ENCODE data around the gene ANKRD42.
"Not testable (repeated sequence)": the region's sequence is repeated elsewhere in the genome, so short reads cannot be mapped to it uniquely, and the experiment has no call there.

ANKRD42 gene

GRCh38 chr11:83172551-83172950 is 21.0 kb upstream of the ANKRD42 start:
- DNase-seq (ENCODE audit: low read depth, low spot score): no peak

- no peak for DNase-seq (ENCODE audit: low read depth, low spot score)
These were observed 19.5 kb upstream of the ANKRD42 start for GRCh38 chr11:83174008-83174407.

- DNase-seq (ENCODE audit: low read depth, low spot score): no peak
These were observed 17.7 kb upstream of the ANKRD42 start for GRCh38 chr11:83175815-83176214.

- DNase-seq (ENCODE audit: low read depth, low spot score): no peak
These were observed 11.7 kb upstream of the ANKRD42 start for GRCh38 chr11:83181815-83182214.

GRCh38 chr11:83185767-83186166 is 7.7 kb upstream of the ANKRD42 start:
- no peak for DNase-seq (ENCODE audit: low read depth, low spot score)

- DNase-seq (ENCODE audit: low read depth, low spot score): no peak
These were observed 6.0 kb upstream of the ANKRD42 start for GRCh38 chr11:83187465-83187864.

GRCh38 chr11:83191491-83191890 is 2.0 kb upstream of the ANKRD42 start:
- DNase-seq (ENCODE audit: low read depth, low spot score): no peak

GRCh38 chr11:83191986-83192385 is 1.5 kb upstream of the ANKRD42 start:
- DNase-seq (ENCODE audit: low read depth, low spot score): no peak

- DNase-seq (ENCODE audit: low read depth, low spot score): no peak
These were observed 786 bp upstream of the ANKRD42 start for GRCh38 chr11:83192606-83193245.

- peak; percentile 60 for DNase-seq (ENCODE audit: low read depth, low spot score)
These were observed 1.0 kb downstream of the ANKRD42 start for GRCh38 chr11:83194281-83195142.

- no peak for DNase-seq (ENCODE audit: low read depth, low spot score)
These were observed 1.6 kb downstream of the ANKRD42 start for GRCh38 chr11:83195143-83195466.

- DNase-seq (ENCODE audit: low read depth, low spot score): no peak
These were observed 2.1 kb downstream of the ANKRD42 start for GRCh38 chr11:83195649-83196048.

GRCh38 chr11:83200035-83200434 is 6.5 kb downstream of the ANKRD42 start:
- no peak for DNase-seq (ENCODE audit: low read depth, low spot score)

- DNase-seq (ENCODE audit: low read depth, low spot score): no peak
These were observed 12.2 kb downstream of the ANKRD42 start for GRCh38 chr11:83205608-83206185.

GRCh38 chr11:83206221-83206620 is 12.7 kb downstream of the ANKRD42 start:
- no peak for DNase-seq (ENCODE audit: low read depth, low spot score)

- DNase-seq (ENCODE audit: low read depth, low spot score): not testable (repeated sequence)
These were observed 13.4 kb downstream of the ANKRD42 start for GRCh38 chr11:83206771-83207382.

- DNase-seq (ENCODE audit: low read depth, low spot score): peak; percentile 10
These were observed 25.6 kb downstream of the ANKRD42 start for GRCh38 chr11:83219095-83219494.

- DNase-seq (ENCODE audit: low read depth, low spot score): peak; percentile 8
These were observed 26.7 kb downstream of the ANKRD42 start for GRCh38 chr11:83220260-83220659.

- DNase-seq (ENCODE audit: low read depth, low spot score): no peak
These were observed 28.2 kb downstream of the ANKRD42 start for GRCh38 chr11:83221694-83222093.

GRCh38 chr11:83222499-83222898 is 29.0 kb downstream of the ANKRD42 start:
- DNase-seq (ENCODE audit: low read depth, low spot score): no peak

GRCh38 chr11:83223457-83223856 is 29.9 kb downstream of the ANKRD42 start:
- DNase-seq (ENCODE audit: low read depth, low spot score): no peak

GRCh38 chr11:83235825-83236224 is 42.3 kb downstream of the ANKRD42 start:
- no peak for DNase-seq (ENCODE audit: low read depth, low spot score)
